HEK293T (cell line): Measurements from ENCODE around the gene DOCK2.
A peak's percentile ranks its signal among the peaks of the same experiment; 100 is the strongest.

Experiments used
- CTCF ChIA-PET: fragments of 350-600 bp; formaldehyde crosslinking; extraction: SDS; loops from one replicate; lab custom pipeline; 2021; ENCODE audit warnings: antibody characterized with exemption, inconsistent platforms; lab: Yijun Ruan, JAX
- POLR2A ChIA-PET: fragments of 350-600 bp; formaldehyde crosslinking; extraction: SDS; loops from one replicate; lab custom pipeline; 2020; ENCODE audit warnings: antibody characterized with exemption, inconsistent platforms; lab: Yijun Ruan, JAX
- DNase-seq: peaks from one replicate; pipeline ENCODE4 v3.0.0; 2012; ENCODE audit warnings: mixed read lengths; ENCODE audit errors: extremely low spot score
- ARNT ChIP-seq: fragments of 450-650 bp; IDR thresholded peaks from 2 replicates; pipeline ENCODE4 v1.6.1; 2017; ENCODE audit warnings: mild to moderate bottlenecking
- BHLHE40 ChIP-seq: fragments of 450-650 bp; IDR thresholded peaks from 2 replicates; pipeline ENCODE4 v1.6.1; 2016; ENCODE audit warnings: mild to moderate bottlenecking, moderate library complexity, borderline replicate concordance
- CTBP1 ChIP-seq: fragments of 450-650 bp; IDR thresholded peaks from 2 replicates; pipeline ENCODE4 v1.6.1; 2016; ENCODE audit warnings: borderline replicate concordance
- ELF4 ChIP-seq: fragments of 450-650 bp; IDR thresholded peaks from 2 replicates; pipeline ENCODE4 v1.6.1; 2017; ENCODE audit warnings: antibody characterized with exemption
- FOXA1 ChIP-seq: fragments of 450-650 bp; IDR thresholded peaks from 2 replicates; pipeline ENCODE4 v1.6.1; 2016; ENCODE audit warnings: mild to moderate bottlenecking
- FOXK2 ChIP-seq: fragments of 450-650 bp; IDR thresholded peaks from 2 replicates; pipeline ENCODE4 v1.6.1; 2016; ENCODE audit warnings: mild to moderate bottlenecking
- FOXM1 ChIP-seq: fragments of 450-650 bp; IDR thresholded peaks from 2 replicates; pipeline ENCODE4 v1.6.1; 2017; ENCODE audit warnings: mild to moderate bottlenecking, borderline replicate concordance
- HDGF ChIP-seq: fragments of 450-650 bp; IDR thresholded peaks from 2 replicates; pipeline ENCODE4 v1.6.1; 2017; ENCODE audit warnings: antibody characterized with exemption, borderline replicate concordance
- L3MBTL2 ChIP-seq: fragments of 450-650 bp; conservative IDR thresholded peaks from 2 replicates; pipeline ENCODE4 v1.6.1; 2016; ENCODE audit warnings: mild to moderate bottlenecking
- LEF1 ChIP-seq: fragments of 450-650 bp; IDR thresholded peaks from 2 replicates; pipeline ENCODE4 v1.6.1; 2017; ENCODE audit warnings: mild to moderate bottlenecking, borderline replicate concordance
- NFRKB ChIP-seq: fragments of 450-650 bp; IDR thresholded peaks from 2 replicates; pipeline ENCODE4 v1.6.1; 2016; ENCODE audit warnings: mild to moderate bottlenecking, moderate library complexity
- PKNOX1 ChIP-seq: fragments of 450-650 bp; IDR thresholded peaks from 2 replicates; pipeline ENCODE4 v1.6.1; 2016
- SP1 ChIP-seq: fragments of 450-650 bp; IDR thresholded peaks from 2 replicates; pipeline ENCODE4 v1.6.1; 2017
- SUZ12 ChIP-seq: fragments of 450-650 bp; IDR thresholded peaks from 2 replicates; pipeline ENCODE4 v1.6.1; 2016; ENCODE audit warnings: mild to moderate bottlenecking
- TARDBP ChIP-seq: fragments of 450-650 bp; IDR thresholded peaks from 2 replicates; pipeline ENCODE4 v1.6.1; 2016
- ZNF384 ChIP-seq: fragments of 450-650 bp; IDR thresholded peaks from 2 replicates; pipeline ENCODE4 v1.6.1; 2016

The DOCK2 gene

GRCh38 chr5:169873642-169874041 is 236.6 kb downstream of the DOCK2 start:
- DNase-seq: no peak
- TF ChIP-seq PKNOX1: peak; percentile 62
- TF ChIP-seq SUZ12: no peak
- ChIA-PET POLR2A (no interaction called here), CTCF (no interaction called here)

GRCh38 chr5:169874621-169875020 is 237.5 kb downstream of the DOCK2 start:
- TF ChIP-seq TARDBP (no peak), LEF1 (no peak), SP1 (no peak), ELF4 (no peak), HDGF (no peak), FOXM1 (no peak), PKNOX1 (no peak), L3MBTL2 (no peak), SUZ12 (no peak), FOXA1 (no peak)
- CTCF ChIA-PET: no interaction called here
- POLR2A ChIA-PET: no interaction called here
- DNase-seq: no peak

- ChIA-PET CTCF (no interaction called here), POLR2A (no interaction called here)
- TF ChIP-seq FOXK2: no peak
- TF ChIP-seq FOXM1: no peak
- no peak for TF ChIP-seq ARNT
- TF ChIP-seq TARDBP: no peak
- no peak for TF ChIP-seq NFRKB
- no peak for TF ChIP-seq LEF1
- no peak for TF ChIP-seq HDGF
- TF ChIP-seq ZNF384: no peak
- TF ChIP-seq L3MBTL2: no peak
- no peak for TF ChIP-seq BHLHE40
- no peak for TF ChIP-seq FOXA1
- TF ChIP-seq ELF4: no peak
- TF ChIP-seq PKNOX1: no peak
- no peak for TF ChIP-seq CTBP1
- no peak for DNase-seq
These were observed 238.1 kb downstream of the DOCK2 start for GRCh38 chr5:169875091-169875728.

- TF ChIP-seq HDGF (no peak), NFRKB (no peak), LEF1 (no peak), ZNF384 (no peak), TARDBP (no peak), FOXA1 (no peak), PKNOX1 (no peak), ARNT (no peak), FOXM1 (no peak), ELF4 (no peak), SP1 (no peak), FOXK2 (no peak), SUZ12 (no peak), L3MBTL2 (no peak), BHLHE40 (no peak), CTBP1 (no peak)
- CTCF ChIA-PET: no interaction called here
- POLR2A ChIA-PET: no interaction called here
- no peak for DNase-seq
These were observed 238.7 kb downstream of the DOCK2 start for GRCh38 chr5:169875731-169876130.

GRCh38 chr5:169876386-169876785 is 239.3 kb downstream of the DOCK2 start:
- DNase-seq: no peak
- ChIA-PET CTCF (no interaction called here), POLR2A (no interaction called here)
- no peak for TF ChIP-seq SP1
- TF ChIP-seq L3MBTL2: no peak
- no peak for TF ChIP-seq FOXK2
- TF ChIP-seq FOXM1: no peak
- TF ChIP-seq LEF1: no peak
- TF ChIP-seq ARNT: no peak
- TF ChIP-seq SUZ12: no peak
- TF ChIP-seq FOXA1: no peak
- no peak for TF ChIP-seq NFRKB
- no peak for TF ChIP-seq ZNF384
- TF ChIP-seq ELF4: no peak
- TF ChIP-seq BHLHE40: no peak
- no peak for TF ChIP-seq PKNOX1
- no peak for TF ChIP-seq CTBP1
- TF ChIP-seq HDGF: no peak
